Nasal cavity respiratory epithelium epithelial cell of viscerocranial mucosa (primary cell): ENCODE data around the gene TTC1. TPM values are rescaled to one million over a fixed set of nuclear protein-coding genes. Genes with fewer than 3 reads are reported as not detected.

Experiments
- total RNA-seq: library from RNA; depleted of rRNA; stranded (reverse); fragments of >200 nt; gene quantifications from 2 replicates; pipeline ENCODE4 v1.2.3, GENCODE V29; 2014

TTC1 gene
- 42.0 and 43.2 TPM in 2 replicates for total RNA-seq

DNA sequence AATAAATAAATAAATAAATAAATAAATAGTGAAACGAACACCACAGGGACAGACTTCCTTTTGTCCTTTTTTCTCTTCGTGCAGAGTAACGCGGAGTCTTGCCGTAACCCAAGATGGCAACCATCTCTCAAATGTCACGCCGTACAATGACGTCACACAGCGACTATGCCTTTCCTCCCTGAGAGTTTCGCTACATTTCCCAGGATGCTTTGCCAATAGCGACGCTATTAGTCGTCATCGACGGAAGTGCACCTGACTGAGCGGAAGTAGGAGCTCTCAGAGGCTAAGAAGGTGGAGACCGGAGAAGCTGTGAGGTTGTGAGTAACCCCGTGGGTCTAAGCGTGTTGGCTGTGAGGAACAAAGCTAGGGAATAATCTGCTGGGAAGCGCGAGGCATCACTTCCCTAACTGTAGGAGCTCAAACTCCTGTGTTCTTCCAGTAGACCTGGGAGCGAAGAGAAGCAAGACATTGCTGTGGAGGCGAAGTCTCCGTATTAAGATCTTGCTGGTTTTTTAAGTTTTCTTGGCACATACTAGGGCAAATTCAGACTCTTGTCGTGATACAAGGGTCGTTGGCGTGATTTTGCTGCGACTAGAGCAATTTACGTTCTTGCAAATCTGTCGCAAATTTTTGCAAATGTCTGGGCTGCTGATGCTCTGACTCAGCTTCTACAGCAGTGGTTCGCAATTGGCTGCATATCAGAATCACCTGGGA is at the start of gene TTC1:
TTC1 (plus strand) TSS at position 263 of the 714 bp plus-strand sequence. CDS start 1,390 bp downstream, outside the sequence.

Other genes starting within 250 kb of the TTC1 start
- gene ADRA1B, start 92.7 kb upstream of the TTC1 start, total RNA-seq, result under 0.01 TPM in 1 of 2 replicates, not detected in the other
- 14.4 and 20.1 TPM in 2 replicates for gene PWWP2A, start 110.3 kb downstream of the TTC1 start, total RNA-seq
- under 0.01 and 0.64 TPM in 2 replicates for gene FABP6, start 220.4 kb downstream of the TTC1 start, total RNA-seq